Gastrocnemius medialis (tissue), 4 donors: ENCODE measurements around the gene KLHL12. TPM values are rescaled to one million over a fixed set of nuclear protein-coding genes. Genes with fewer than 3 reads are reported as not detected.
A peak's percentile ranks its signal among the peaks of the same experiment; 100 is the strongest.

ENCODE experiments used
- ATAC-seq, 2 donors: fragments of 150-250 bp; one replicate each; pipeline ENCODE4 v1.9.1; 2016
- DNase-seq, 2 donors: peaks; one replicate each; pipeline ENCODE4 v3.0.0-alpha.2; 2019
- H3K27ac ChIP-seq, 4 donors: fragments of 200-600 bp; sonication (generic); 1 replicate in 1 of 4; 2 replicates in 3 of 4; pipeline ENCODE4 v1.5.1; 2016 to 2018; ENCODE audit warnings: mild to moderate bottlenecking in 2 of 4, moderate library complexity in 1 of 4
- H3K27me3 ChIP-seq, 3 donors: fragments of 200-600 bp; sonication (generic) in 2 of 3; 1 replicate in 1 of 3; 2 replicates in 2 of 3; pipeline versions ENCODE4 v1.5.1 to v1.6.0; 2016 to 2019; ENCODE audit warnings: mild to moderate bottlenecking in 1 of 3, moderate library complexity in 1 of 3
- H3K36me3 ChIP-seq, 2 donors: fragments of 200-600 bp; sonication (generic) in 1 of 2; one replicate each; pipeline ENCODE4 v1.5.1; 2017 to 2018
- H3K4me1 ChIP-seq, 2 donors: fragments of 200-600 bp; sonication (generic) in 1 of 2; one replicate each; pipeline ENCODE4 v1.5.1; 2016 to 2017; ENCODE audit warnings: mild to moderate bottlenecking in 2 of 2
- H3K4me3 ChIP-seq, 4 donors: fragments of 200-600 bp; sonication (generic) in 3 of 4; 1 replicate in 1 of 4; 2 replicates in 3 of 4; pipeline ENCODE4 v1.5.1; 2016 to 2019; ENCODE audit warnings: mild to moderate bottlenecking in 2 of 4
- H3K9me3 ChIP-seq, 3 donors: fragments of 200-600 bp; sonication (generic) in 2 of 3; 1 replicate in 1 of 3; 2 replicates in 2 of 3; pipeline ENCODE4 v1.5.1; 2016 to 2019
- POLR2A ChIP-seq, 2 donors: fragments of 450-650 bp; IDR thresholded peaks; one replicate each; pipeline ENCODE4 v1.6.1; 2017; ENCODE audit warnings: antibody characterized with exemption in 2 of 2, mild to moderate bottlenecking in 2 of 2, moderate library complexity in 2 of 2
- in situ Hi-C, 4 donors: fragments of 200-750 bp; cut with MboI; loops; one replicate each; pipeline versions ENCODE4 v1.15.0 to v1.8.0; 2017; ENCODE audit warnings: low sequenced_read_pairs in 4 of 4
- intact Hi-C: fragments of 100-400 bp; cut with DNase I; formaldehyde crosslinking; loops from one replicate; pipeline ENCODE4 v1.15.1; 2023; ENCODE audit warnings: low total_unique reads
- total RNA-seq, 4 donors: library from RNA; depleted of rRNA; stranded (reverse); fragments of >200 nt; gene quantifications; one replicate each; pipeline versions ENCODE4 v1.1.0 to v1.2.3, GENCODE V29; 2016
- TF ChIP-seq, protein P1 (sequence below), 5 experiments: fragments of 450-650 bp in 3 of 5; fragments of 200-600 bp in 2 of 5; sonication (generic) in 2 of 5; IDR thresholded peaks in 4 of 5; conservative IDR thresholded peaks in 1 of 5; 1 replicate in 4 of 5; 2 replicates in 1 of 5; pipeline ENCODE4 v1.5.1; 2016 to 2019; ENCODE audit warnings: antibody characterized with exemption in 5 of 5, mild to moderate bottlenecking in 3 of 5, moderate library complexity in 3 of 5

Gene KLHL12
- total RNA-seq, 4 donors from 2014 or later = 12.1 to 24.0 (median 12.6) TPM

DNA sequence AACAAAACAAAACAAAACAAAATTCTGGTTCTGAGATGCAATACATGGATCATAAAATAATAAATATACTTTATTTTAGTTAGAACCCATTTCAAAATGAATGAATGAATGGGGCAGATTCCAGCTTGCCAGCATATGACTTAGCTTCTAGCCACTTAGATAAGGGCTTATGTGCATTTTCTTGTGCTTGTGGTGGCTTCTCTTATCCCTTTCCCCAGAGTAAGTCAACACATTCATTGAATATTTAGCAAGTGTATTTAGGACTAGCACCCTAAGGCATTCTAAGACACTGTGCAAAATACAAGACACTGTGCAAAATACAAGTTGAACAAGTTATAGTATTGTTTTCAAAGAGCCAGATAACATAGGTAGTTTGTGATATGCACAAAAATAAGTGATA, 26.4 kb upstream of the KLHL12 start:
- DNase-seq (no peak), ATAC-seq (no peak)
- no peaks in the 10 kb centered on the region for H3K9me3 ChIP-seq
- H3K27me3 ChIP-seq = no peaks in the 10 kb centered on the region
- intact Hi-C loops (no loop called here), in situ Hi-C loops (no loop called here)
- peaks cover 0 to 22% of the 10 kb centered on the region in 2 donors for H3K36me3 ChIP-seq
- peak overlapping the region in 1 of 4 donors; percentile 100 for H3K27ac ChIP-seq
- TF ChIP-seq, protein P1, sequence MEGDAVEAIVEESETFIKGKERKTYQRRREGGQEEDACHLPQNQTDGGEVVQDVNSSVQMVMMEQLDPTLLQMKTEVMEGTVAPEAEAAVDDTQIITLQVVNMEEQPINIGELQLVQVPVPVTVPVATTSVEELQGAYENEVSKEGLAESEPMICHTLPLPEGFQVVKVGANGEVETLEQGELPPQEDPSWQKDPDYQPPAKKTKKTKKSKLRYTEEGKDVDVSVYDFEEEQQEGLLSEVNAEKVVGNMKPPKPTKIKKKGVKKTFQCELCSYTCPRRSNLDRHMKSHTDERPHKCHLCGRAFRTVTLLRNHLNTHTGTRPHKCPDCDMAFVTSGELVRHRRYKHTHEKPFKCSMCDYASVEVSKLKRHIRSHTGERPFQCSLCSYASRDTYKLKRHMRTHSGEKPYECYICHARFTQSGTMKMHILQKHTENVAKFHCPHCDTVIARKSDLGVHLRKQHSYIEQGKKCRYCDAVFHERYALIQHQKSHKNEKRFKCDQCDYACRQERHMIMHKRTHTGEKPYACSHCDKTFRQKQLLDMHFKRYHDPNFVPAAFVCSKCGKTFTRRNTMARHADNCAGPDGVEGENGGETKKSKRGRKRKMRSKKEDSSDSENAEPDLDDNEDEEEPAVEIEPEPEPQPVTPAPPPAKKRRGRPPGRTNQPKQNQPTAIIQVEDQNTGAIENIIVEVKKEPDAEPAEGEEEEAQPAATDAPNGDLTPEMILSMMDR (IDR thresholded peaks at IDR 0.05 in 4 of 5, conservative IDR thresholded peaks at IDR 0.05 in 1 of 5) = no peak
- TF ChIP-seq POLR2A (IDR thresholded peaks at IDR 0.05) = no peak
- peaks cover 49 to 50% of the 10 kb centered on the region in 2 donors for H3K4me1 ChIP-seq
- no peak overlapping the region for H3K4me3 ChIP-seq

DNA sequence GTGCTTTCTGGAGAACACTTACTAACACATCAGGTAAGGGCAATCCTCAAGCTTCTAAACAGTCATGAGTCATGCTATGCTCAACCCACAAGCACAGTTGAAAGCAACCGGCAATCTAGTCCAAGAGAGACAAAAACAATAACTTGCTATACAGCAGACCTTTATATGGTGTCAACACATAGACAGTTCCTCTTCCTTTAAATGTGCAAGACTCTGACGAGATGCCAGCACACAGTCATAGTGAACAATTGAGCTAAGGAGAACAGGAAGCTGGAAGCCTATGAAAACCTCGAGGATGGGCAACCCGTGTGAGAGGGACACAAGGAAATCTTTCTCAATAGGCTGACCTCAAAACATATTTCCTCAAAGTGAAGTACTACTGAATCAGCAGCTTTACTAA, 25.8 kb upstream of the KLHL12 start:
- peaks cover 48 to 50% of the 10 kb centered on the region in 2 donors for H3K4me1 ChIP-seq
- in situ Hi-C loops = no loop called here
- peaks cover 0 to 28% of the 10 kb centered on the region in 2 donors for H3K36me3 ChIP-seq
- intact Hi-C loops = no loop called here
- ATAC-seq (peak in 1 of 2 donors; percentile 14), DNase-seq (peak in 1 of 2 donors; percentile 51)
- H3K27ac ChIP-seq = peak overlapping the region in 2 of 4 donors; percentile 13 to 56
- H3K4me3 ChIP-seq = no peak overlapping the region
- TF ChIP-seq, protein P1 (IDR thresholded peaks at IDR 0.05 in 4 of 5, conservative IDR thresholded peaks at IDR 0.05 in 1 of 5) = no peak
- no peak for TF ChIP-seq POLR2A (IDR thresholded peaks at IDR 0.05)
- H3K27me3 ChIP-seq = no peaks in the 10 kb centered on the region
- no peaks in the 10 kb centered on the region for H3K9me3 ChIP-seq

DNA sequence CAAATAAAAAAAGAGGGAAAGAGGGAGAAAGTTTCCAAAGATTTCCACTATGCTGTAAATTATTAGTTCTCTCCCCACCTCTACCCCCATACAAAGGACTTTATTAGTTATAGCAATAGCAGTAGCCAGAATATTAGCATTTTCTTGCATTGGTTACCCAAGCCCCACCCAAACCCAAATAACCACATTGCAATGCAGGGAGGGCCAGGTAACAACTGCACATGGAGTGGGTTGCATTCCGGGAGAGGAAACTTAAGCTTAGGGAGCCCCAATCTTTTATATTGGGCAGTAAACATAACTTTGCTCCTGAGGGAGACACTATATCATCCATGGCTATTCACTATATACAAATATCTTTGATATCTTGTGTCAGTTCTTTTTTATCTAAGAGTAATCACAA, 25.1 kb upstream of the KLHL12 start:
- ATAC-seq (no peak), DNase-seq (no peak)
- TF ChIP-seq POLR2A (IDR thresholded peaks at IDR 0.05) = no peak
- TF ChIP-seq, protein P1 (IDR thresholded peaks at IDR 0.05 in 4 of 5, conservative IDR thresholded peaks at IDR 0.05 in 1 of 5) = no peak
- Histone ChIP-seq H3K36me3 (peaks cover 0 to 35% of the 10 kb centered on the region in 2 donors), H3K4me3 (no peak overlapping the region), H3K27me3 (no peaks in the 10 kb centered on the region), H3K27ac (peak overlapping the region in 2 of 4 donors; percentile 13 to 56), H3K9me3 (no peaks in the 10 kb centered on the region), H3K4me1 (peaks cover 45 to 46% of the 10 kb centered on the region in 2 donors)
- in situ Hi-C loops = no loop called here
- intact Hi-C loops = no loop called here

DNA sequence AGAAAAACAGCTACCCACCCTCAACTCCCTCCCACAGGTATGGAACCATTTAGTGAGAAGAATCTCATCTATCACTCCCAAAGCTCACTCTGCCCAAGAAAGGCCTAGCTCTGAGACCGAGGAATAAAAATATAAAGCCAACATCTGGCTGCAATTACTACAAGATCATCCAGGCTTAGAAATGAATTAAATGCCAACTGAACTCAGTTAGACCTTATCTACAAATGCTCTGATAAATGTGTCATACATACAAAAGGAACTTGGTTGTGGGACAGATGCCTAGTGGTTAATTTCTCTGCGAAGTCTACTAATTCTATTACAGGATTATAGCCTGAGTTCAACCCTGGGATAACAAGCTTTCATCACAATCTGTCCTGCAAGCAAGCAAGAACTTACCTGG, 24.4 kb upstream of the KLHL12 start:
- H3K36me3 ChIP-seq = peaks cover 0 to 42% of the 10 kb centered on the region in 2 donors
- in situ Hi-C loops = no loop called here
- intact Hi-C loops = no loop called here

More for the DNA sequence above, 24.4 kb upstream of the KLHL12 start:
- no peak overlapping the region for H3K4me3 ChIP-seq
- peaks cover 38 to 39% of the 10 kb centered on the region in 2 donors for H3K4me1 ChIP-seq
- peak overlapping the region in 1 of 4 donors; percentile 56 for H3K27ac ChIP-seq
- DNase-seq (no peak), ATAC-seq (no peak)
- no peaks in the 10 kb centered on the region for H3K9me3 ChIP-seq
- no peak for TF ChIP-seq POLR2A (IDR thresholded peaks at IDR 0.05)
- TF ChIP-seq, protein P1 (IDR thresholded peaks at IDR 0.05 in 4 of 5, conservative IDR thresholded peaks at IDR 0.05 in 1 of 5) = no peak
- no peaks in the 10 kb centered on the region for H3K27me3 ChIP-seq
